Astrocyte (in vitro differentiated cells and primary cell): ENCODE measurements around the gene ARHGEF5.

Experiments used
- CTCF ChIP-seq: IDR thresholded peaks from 2 replicates; pipeline ENCODE4 v1.5.1; 2011; ENCODE audit warnings: low read depth, mild to moderate bottlenecking, inconsistent platforms, low read length, moderate library complexity; ENCODE audit not compliant: insufficient read depth
- EZH2 ChIP-seq: IDR thresholded peaks from 2 replicates; pipeline ENCODE4 v1.6.1; 2012; ENCODE audit warnings: mild to moderate bottlenecking, low read length, inconsistent platforms; ENCODE audit not compliant: insufficient read depth

GRCh38 chr7:144384555-144385245 is 29.5 kb downstream of the ARHGEF5 start:
- no peak for TF ChIP-seq CTCF
- TF ChIP-seq EZH2, result no peak
